Right lobe of liver (tissue), 4 donors: ENCODE measurements around the gene TMEM52.
"Not testable (repeated sequence)": the region's sequence is repeated elsewhere in the genome, so short reads cannot be mapped to it uniquely, and the experiment has no call there.

Experiments
- POLR2A ChIP-seq: fragments of 450-650 bp; IDR thresholded peaks from one replicate; pipeline ENCODE4 v1.6.1; 2017; ENCODE audit warnings: antibody characterized with exemption, mild to moderate bottlenecking
- TF ChIP-seq, protein P1 (sequence below), 4 donors: fragments of 200-600 bp in 3 of 4; fragments of 450-650 bp in 1 of 4; IDR thresholded peaks; one replicate each; pipeline versions ENCODE4 v1.5.1 to v1.8.0; 2016 to 2022; ENCODE audit warnings: antibody characterized with exemption in 4 of 4, mild to moderate bottlenecking in 2 of 4
- donor health status: DM: no; HTN: no; CAD: no.
- donor health status: DM: no; HTN: no; CAD: no.
- donor health status: DM: no; HTN: yes; CAD: no.

DNA sequence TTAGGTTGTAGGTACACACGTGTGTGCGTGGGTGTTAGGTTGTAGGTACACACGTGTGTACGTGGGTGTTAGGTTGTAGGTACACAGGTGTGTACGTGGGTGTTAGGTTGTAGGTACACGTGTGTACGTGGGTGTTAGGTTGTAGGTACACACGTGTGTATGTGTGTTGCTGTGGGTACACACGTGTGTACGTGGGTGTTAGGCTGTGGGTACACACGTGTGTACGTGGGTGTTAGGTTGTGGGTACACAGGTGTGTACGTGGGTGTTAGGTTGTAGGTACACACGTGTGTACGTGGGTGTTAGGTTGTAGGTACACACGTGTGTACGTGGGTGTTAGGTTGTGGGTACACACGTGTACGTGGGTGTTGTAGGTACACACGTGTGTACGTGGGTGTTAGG lies 15.8 kb upstream of the TMEM52 start:
- TF ChIP-seq, protein P1, sequence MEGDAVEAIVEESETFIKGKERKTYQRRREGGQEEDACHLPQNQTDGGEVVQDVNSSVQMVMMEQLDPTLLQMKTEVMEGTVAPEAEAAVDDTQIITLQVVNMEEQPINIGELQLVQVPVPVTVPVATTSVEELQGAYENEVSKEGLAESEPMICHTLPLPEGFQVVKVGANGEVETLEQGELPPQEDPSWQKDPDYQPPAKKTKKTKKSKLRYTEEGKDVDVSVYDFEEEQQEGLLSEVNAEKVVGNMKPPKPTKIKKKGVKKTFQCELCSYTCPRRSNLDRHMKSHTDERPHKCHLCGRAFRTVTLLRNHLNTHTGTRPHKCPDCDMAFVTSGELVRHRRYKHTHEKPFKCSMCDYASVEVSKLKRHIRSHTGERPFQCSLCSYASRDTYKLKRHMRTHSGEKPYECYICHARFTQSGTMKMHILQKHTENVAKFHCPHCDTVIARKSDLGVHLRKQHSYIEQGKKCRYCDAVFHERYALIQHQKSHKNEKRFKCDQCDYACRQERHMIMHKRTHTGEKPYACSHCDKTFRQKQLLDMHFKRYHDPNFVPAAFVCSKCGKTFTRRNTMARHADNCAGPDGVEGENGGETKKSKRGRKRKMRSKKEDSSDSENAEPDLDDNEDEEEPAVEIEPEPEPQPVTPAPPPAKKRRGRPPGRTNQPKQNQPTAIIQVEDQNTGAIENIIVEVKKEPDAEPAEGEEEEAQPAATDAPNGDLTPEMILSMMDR (IDR thresholded peaks at IDR 0.05): not testable (repeated sequence)
- not testable (repeated sequence) for TF ChIP-seq POLR2A
